H1 (cell line): Measurements from ENCODE around the gene TPST2. TPM values are rescaled to one million over a fixed set of nuclear protein-coding genes. Genes with fewer than 3 reads are reported as not detected.

Experiments used
- CTCF ChIA-PET: fragments of 300-600 bp; sonication (Branson Sonifier 250); formaldehyde crosslinking; loops from one replicate; lab custom pipeline; 2021; ENCODE audit not compliant: partially characterized antibody; lab: Charles Lee
- POLR2A ChIA-PET: fragments of 300-600 bp; sonication (Branson Sonifier 250); formaldehyde crosslinking; loops from one replicate; lab custom pipeline; 2021; ENCODE audit warnings: inconsistent platforms; ENCODE audit not compliant: partially characterized antibody; lab: Charles Lee
- DNase-seq, 2 experiments: peaks; one replicate each; pipeline versions ENCODE4 v3.0.0 to v3.0.0-alpha.2; 2010 to 2022; ENCODE audit warnings: low spot score in 2 of 2, low read depth in 1 of 2, mixed read lengths in 1 of 2
- FAIRE-seq: peaks from 2 replicates; lab custom pipeline; 2011; peaks lifted over from hg19 to GRCh38; lab: Jason Lieb, UNC
- H2AFZ ChIP-seq: 2 replicates; pipeline ENCODE4 v1.8.1; 2012; ENCODE audit warnings: low read length, inconsistent platforms
- H2AK5ac ChIP-seq: 2 replicates; pipeline ENCODE4 v1.6.1; 2013; ENCODE audit warnings: low read depth, low read length
- H2BK120ac ChIP-seq: replicated peaks from 2 replicates; pipeline ENCODE3; 2013; ENCODE audit warnings: low read depth, low read length, inconsistent platforms
- H2BK12ac ChIP-seq: 2 replicates; pipeline ENCODE4 v1.6.1; 2013; ENCODE audit warnings: low read depth, low read length
- H2BK15ac ChIP-seq: 2 replicates; pipeline ENCODE4 v1.6.1; 2013; ENCODE audit warnings: low read length
- H2BK20ac ChIP-seq: 2 replicates; pipeline ENCODE4 v1.6.1; 2013; ENCODE audit warnings: low read length
- H2BK5ac ChIP-seq: 2 replicates; pipeline ENCODE4 v1.6.1; 2013; ENCODE audit warnings: low read depth, low read length
- H3K14ac ChIP-seq: 2 replicates; pipeline ENCODE4 v1.6.1; 2013; ENCODE audit warnings: inconsistent platforms; ENCODE audit not compliant: insufficient read length
- H3K18ac ChIP-seq: 2 replicates; pipeline ENCODE4 v1.6.1; 2013; ENCODE audit warnings: low read length; ENCODE audit errors: extremely low read depth
- H3K23ac ChIP-seq: 2 replicates; pipeline ENCODE4 v1.6.1; 2013; ENCODE audit warnings: inconsistent platforms; ENCODE audit not compliant: insufficient read length
- H3K23me2 ChIP-seq: 2 replicates; pipeline ENCODE4 v1.6.1; 2013; ENCODE audit warnings: low read depth, low read length
- H3K27ac ChIP-seq: 2 replicates; pipeline ENCODE4 v1.6.1; 2011; ENCODE audit warnings: low read depth, low read length, inconsistent platforms
- H3K27me3 ChIP-seq, 4 experiments: replicated peaks in 1 of 4; 1 replicate in 1 of 4; 2 replicates in 3 of 4; pipeline versions ENCODE4 v1.6.1 to v1.8.1; 2011 to 2013; ENCODE audit warnings: low read length in 3 of 4, mild to moderate bottlenecking in 3 of 4, inconsistent platforms in 2 of 4, mixed read lengths in 2 of 4, moderate library complexity in 1 of 4; ENCODE audit not compliant: control insufficient read depth in 3 of 4, insufficient read depth in 3 of 4; ENCODE audit errors: extremely low read depth in 1 of 4
- H3K36me3 ChIP-seq, 4 experiments: 2 replicates each; pipeline versions ENCODE4 v1.6.1 to v1.8.1; 2011 to 2013; ENCODE audit warnings: mild to moderate bottlenecking in 4 of 4, low read length in 3 of 4, moderate library complexity in 2 of 4, control low read depth in 1 of 4, inconsistent platforms in 1 of 4; ENCODE audit not compliant: insufficient read depth in 4 of 4, control insufficient read depth in 2 of 4
- H3K4ac ChIP-seq: replicated peaks from 2 replicates; pipeline ENCODE3; 2013; ENCODE audit warnings: low read length, low read depth, mixed read lengths, inconsistent platforms; ENCODE audit not compliant: insufficient read length
- H3K4me1 ChIP-seq, 4 experiments: replicated peaks in 1 of 4; 1 replicate in 1 of 4; 2 replicates in 3 of 4; pipeline versions ENCODE4 v1.6.1 to v1.8.1; 2011 to 2013; ENCODE audit warnings: low read length in 3 of 4, inconsistent platforms in 2 of 4, mixed read lengths in 1 of 4; ENCODE audit not compliant: insufficient read depth in 4 of 4, control insufficient read depth in 3 of 4
- H3K4me2 ChIP-seq, 2 experiments: 2 replicates each; pipeline versions ENCODE4 v1.6.1 to v1.8.1; 2011 to 2013; ENCODE audit warnings: low read depth in 2 of 2, low read length in 2 of 2, control low read depth in 1 of 2, inconsistent platforms in 1 of 2, mild to moderate bottlenecking in 1 of 2; ENCODE audit not compliant: insufficient read depth in 1 of 2
- H3K4me3 ChIP-seq, 4 experiments: fragments of 200-600, 300-600 bp in 1 of 4; sonication (generic), shearing (Covaris generic), sonication (Bioruptor Twin) in 1 of 4; 2 replicates each; pipeline versions ENCODE4 v1.5.1 to v1.8.1; 2011 to 2016; ENCODE audit warnings: low read length in 4 of 4, low read depth in 3 of 4, control low read depth in 2 of 4, inconsistent platforms in 2 of 4, mild to moderate bottlenecking in 2 of 4, mixed read lengths in 1 of 4, moderate library complexity in 1 of 4; ENCODE audit not compliant: insufficient read depth in 2 of 4; ENCODE audit errors: extremely low read depth in 1 of 4
- H3K56ac ChIP-seq: replicated peaks from 2 replicates; pipeline ENCODE3; 2013; ENCODE audit warnings: low read depth, mild to moderate bottlenecking, mixed read lengths, low read length, inconsistent platforms; ENCODE audit not compliant: insufficient read length
- H3K79me1 ChIP-seq: 2 replicates; pipeline ENCODE4 v1.6.1; 2013; ENCODE audit warnings: low read depth, low read length, control low read depth
- H3K79me2 ChIP-seq, 2 experiments: 2 replicates each; pipeline versions ENCODE4 v1.6.1 to v1.8.1; 2012 to 2013; ENCODE audit warnings: low read length in 2 of 2, mild to moderate bottlenecking in 2 of 2, inconsistent platforms in 1 of 2; ENCODE audit not compliant: insufficient read depth in 2 of 2, control insufficient read depth in 1 of 2
- H3K9ac ChIP-seq, 4 experiments: replicated peaks in 1 of 4; 1 replicate in 1 of 4; 2 replicates in 3 of 4; pipeline versions ENCODE4 v1.6.1 to v1.8.1; 2011 to 2013; ENCODE audit warnings: low read depth in 3 of 4, low read length in 3 of 4, control low read depth in 2 of 4, mild to moderate bottlenecking in 2 of 4, moderate library complexity in 2 of 4, inconsistent platforms in 1 of 4; ENCODE audit errors: extremely low read depth in 1 of 4
- H3K9me3 ChIP-seq, 2 experiments: 2 replicates each; pipeline versions ENCODE4 v1.6.1 to v1.8.1; 2012 to 2013; ENCODE audit warnings: mild to moderate bottlenecking in 2 of 2, moderate library complexity in 2 of 2, control low read depth in 1 of 2, inconsistent platforms in 1 of 2, low read depth in 1 of 2, low read length in 1 of 2, mixed read lengths in 1 of 2; ENCODE audit not compliant: insufficient read depth in 2 of 2
- H4K20me1 ChIP-seq, 2 experiments: replicated peaks in 1 of 2; 2 replicates each; pipeline versions ENCODE3 to v1.8.1; 2011 to 2013; ENCODE audit warnings: inconsistent platforms in 2 of 2, low read length in 2 of 2, mild to moderate bottlenecking in 1 of 2; ENCODE audit not compliant: insufficient read depth in 2 of 2, control insufficient read depth in 1 of 2
- H4K5ac ChIP-seq: 2 replicates; pipeline ENCODE4 v1.6.1; 2013; ENCODE audit warnings: low read length, low read depth, mixed read lengths, inconsistent platforms; ENCODE audit not compliant: insufficient read length
- H4K8ac ChIP-seq: 2 replicates; pipeline ENCODE4 v1.8.0; 2013; ENCODE audit warnings: mild to moderate bottlenecking, moderate library complexity, low read length, inconsistent platforms; ENCODE audit not compliant: insufficient read depth; ENCODE audit errors: extremely low read depth
- H4K91ac ChIP-seq: replicated peaks from 2 replicates; pipeline ENCODE3; 2013; ENCODE audit warnings: low read length, mixed read lengths, inconsistent platforms; ENCODE audit not compliant: insufficient read length
- CEBPB ChIP-seq: IDR thresholded peaks from 2 replicates; pipeline ENCODE4 v1.6.1; 2012; ENCODE audit warnings: low read depth, low read length
- CTBP2 ChIP-seq: IDR thresholded peaks from 2 replicates; pipeline ENCODE4 v1.7.0; 2011; ENCODE audit warnings: borderline replicate concordance, mild to moderate bottlenecking, moderate library complexity, mixed read lengths, low read length; ENCODE audit not compliant: insufficient read depth, insufficient read length
- YY1 ChIP-seq: IDR thresholded peaks from 2 replicates; pipeline ENCODE4 v1.6.1; 2011; ENCODE audit warnings: low read depth, mild to moderate bottlenecking, low read length
- WGBS, 2 experiments: shearing (Covaris generic) in 1 of 2; methylation state at CpG; one replicate each; pipeline versions ENCODE4 v1.1.6 to v1.1.7; 2013 to 2015; ENCODE audit warnings: low lambda C conversion rate in 2 of 2, mixed read lengths in 2 of 2, inconsistent platforms in 1 of 2, low coverage in 1 of 2, missing lambda C conversion rate in 1 of 2; ENCODE audit not compliant: insufficient replicate concordance in 2 of 2, insufficient coverage in 1 of 2, insufficient read length in 1 of 2; ENCODE audit errors: extremely low coverage in 1 of 2, missing lambda C conversion rate in 1 of 2; 5-methylcytosine and 5-hydroxymethylcytosine counted together
- polyA plus RNA-seq, 7 experiments: library from polyadenylated mRNA; depleted of rRNA in 3 of 7; stranded (reverse) in 5 of 7; unstranded in 2 of 7; fragments of >200 nt in 5 of 7; fragments of 200-250 nt in 2 of 7; gene quantifications; 1 replicate in 5 of 7; 2 replicates in 1 of 7; 4 replicates in 1 of 7; pipeline versions ENCODE4 v1.2.1 to v1.2.3, GENCODE V29; 2011 to 2013; ENCODE audit warnings: missing spikeins in 2 of 7, mixed read lengths in 2 of 7
- total RNA-seq: library from RNA; stranded (reverse); fragmentation: NEBNext Ultra II Directional; extraction: Animal tissue kit (Norgen Biotek cat#: 25700); gene quantifications from 2 replicates; pipeline ENCODE4 v1.2.1, GENCODE V29; 2021

Gene TPST2
- total and polyA plus RNA-seq, 2 of the 8 experiments (the other 6 are each of a cell fraction or from before 2014, with no cell fraction given) = 58.8 to 143 TPM

DNA sequence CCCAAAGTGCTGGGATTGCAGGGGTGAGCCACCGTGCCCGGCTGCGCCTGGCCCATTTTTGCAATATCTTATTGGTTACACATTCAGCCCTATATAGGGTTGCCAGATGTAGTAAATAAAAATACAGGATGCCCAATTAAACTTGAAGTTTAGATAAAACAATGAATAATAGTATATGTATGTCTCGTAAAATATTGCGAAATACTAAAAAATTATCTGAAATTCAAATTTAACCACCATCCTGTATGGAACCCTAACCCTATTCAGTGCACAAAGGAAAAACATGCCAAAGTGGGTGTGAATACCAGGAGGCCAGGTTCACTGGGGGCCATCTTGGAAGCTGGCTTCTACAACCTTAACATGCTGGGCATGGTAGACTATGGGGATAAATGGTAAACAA, 72.5 kb downstream of the TPST2 start:
- Histone ChIP-seq H3K36me3 (no peaks in the 10 kb centered on the region), H2BK120ac (no peak overlapping the region), H3K27me3 (no peaks in the 10 kb centered on the region), H2BK20ac (no peak overlapping the region), H3K4me2 (no peak overlapping the region), H2BK15ac (no peak overlapping the region), H3K4me3 (no peak overlapping the region), H3K4me1 (no peaks in the 10 kb centered on the region; a peak in 1 of 7 replicates), H3K56ac (no peak overlapping the region), H3K23me2 (no peaks in the 10 kb centered on the region; the same call in 1 of the 2 replicates), H4K8ac (no peak overlapping the region), H2AK5ac (no peak overlapping the region), H3K23ac (no peak overlapping the region), H3K9me3 (no peaks in the 10 kb centered on the region), H3K79me2 (peaks cover 0 to 6% of the 10 kb centered on the region in 2 experiments; a peak in 2 of 4 replicates), H2BK12ac (no peak overlapping the region), H3K14ac (no peak overlapping the region), H4K20me1 (no peaks in the 10 kb centered on the region), H3K9ac (no peak overlapping the region), H3K79me1 (no peaks in the 10 kb centered on the region; the same call in 1 of the 2 replicates), H2BK5ac (no peak overlapping the region), H3K27ac (no peak overlapping the region), H4K91ac (no peak overlapping the region), H4K5ac (no peak overlapping the region), H2AFZ (no peak overlapping the region), H3K18ac (no peak overlapping the region), H3K4ac (no peak overlapping the region)
- WGBS, 2 experiments = 95% methylated on average over 5 of the region's 5 CpGs; no CpG with 5 or more reads in 1 of the 2 experiments
- FAIRE-seq (no peak), DNase-seq (no peak)
- TF ChIP-seq YY1 (0 out of 2 replicates have a peak, but pooled peaks have one; percentile 51), CEBPB (peak; percentile 91), CTBP2 (no peak)
- CTCF ChIA-PET = interaction anchor here (0.5 kb wide), 1 partner anchor 14 kb away, joined by 3 read pairs; no protein-coding TSS in a partner anchor
- POLR2A ChIA-PET = interaction anchor here (1.7 kb wide), 2 partner anchors 14 to 36 kb away, joined by 4 read pairs; no protein-coding TSS in a partner anchor
